Neural progenitor cell (in vitro differentiated cells): ENCODE data around the gene NOP53.

Experiments used
- EZH2 ChIP-seq: fragments of 200-600 bp; sonication (generic); IDR thresholded peaks from 2 replicates; pipeline ENCODE4 v1.6.1; 2017; ENCODE audit warnings: antibody characterized with exemption, mild to moderate bottlenecking, moderate library complexity
- TF ChIP-seq, protein P1 (sequence below): fragments of 200-600 bp; sonication (generic); IDR thresholded peaks from 2 replicates; pipeline ENCODE4 v1.5.1; 2017; ENCODE audit warnings: antibody characterized with exemption, mild to moderate bottlenecking

GRCh38 chr19:47702671-47703070 lies 42.7 kb upstream of the NOP53 start:
- TF ChIP-seq, protein P1, sequence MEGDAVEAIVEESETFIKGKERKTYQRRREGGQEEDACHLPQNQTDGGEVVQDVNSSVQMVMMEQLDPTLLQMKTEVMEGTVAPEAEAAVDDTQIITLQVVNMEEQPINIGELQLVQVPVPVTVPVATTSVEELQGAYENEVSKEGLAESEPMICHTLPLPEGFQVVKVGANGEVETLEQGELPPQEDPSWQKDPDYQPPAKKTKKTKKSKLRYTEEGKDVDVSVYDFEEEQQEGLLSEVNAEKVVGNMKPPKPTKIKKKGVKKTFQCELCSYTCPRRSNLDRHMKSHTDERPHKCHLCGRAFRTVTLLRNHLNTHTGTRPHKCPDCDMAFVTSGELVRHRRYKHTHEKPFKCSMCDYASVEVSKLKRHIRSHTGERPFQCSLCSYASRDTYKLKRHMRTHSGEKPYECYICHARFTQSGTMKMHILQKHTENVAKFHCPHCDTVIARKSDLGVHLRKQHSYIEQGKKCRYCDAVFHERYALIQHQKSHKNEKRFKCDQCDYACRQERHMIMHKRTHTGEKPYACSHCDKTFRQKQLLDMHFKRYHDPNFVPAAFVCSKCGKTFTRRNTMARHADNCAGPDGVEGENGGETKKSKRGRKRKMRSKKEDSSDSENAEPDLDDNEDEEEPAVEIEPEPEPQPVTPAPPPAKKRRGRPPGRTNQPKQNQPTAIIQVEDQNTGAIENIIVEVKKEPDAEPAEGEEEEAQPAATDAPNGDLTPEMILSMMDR, result no peak
- TF ChIP-seq EZH2, result no peak
